ENCODE results near the gene ITPRIPL2.

- TF ChIP-seq CTCF (IDR thresholded peaks at IDR 0.05) (no peak), POLR2A (IDR thresholded peaks at IDR 0.05) (peak in 1 of 2 donors; percentile 61)
Observed at GRCh38 chr16:19118938-19119431, 5.2 kb downstream of the ITPRIPL2 start.
